NOMO-1 treated with dmso at 0.1 percent for 144 hours (cell line): ENCODE data around the gene LTBP1.
"Not testable (repeated sequence)": the region's sequence is repeated elsewhere in the genome, so short reads cannot be mapped to it uniquely, and the experiment has no call there.

Experiments
- DNase-seq: peaks from one replicate; lab custom pipeline; 2025; ENCODE audit not compliant: unreplicated experiment; lab: John Stamatoyannopoulos, UW

Gene LTBP1

DNA sequence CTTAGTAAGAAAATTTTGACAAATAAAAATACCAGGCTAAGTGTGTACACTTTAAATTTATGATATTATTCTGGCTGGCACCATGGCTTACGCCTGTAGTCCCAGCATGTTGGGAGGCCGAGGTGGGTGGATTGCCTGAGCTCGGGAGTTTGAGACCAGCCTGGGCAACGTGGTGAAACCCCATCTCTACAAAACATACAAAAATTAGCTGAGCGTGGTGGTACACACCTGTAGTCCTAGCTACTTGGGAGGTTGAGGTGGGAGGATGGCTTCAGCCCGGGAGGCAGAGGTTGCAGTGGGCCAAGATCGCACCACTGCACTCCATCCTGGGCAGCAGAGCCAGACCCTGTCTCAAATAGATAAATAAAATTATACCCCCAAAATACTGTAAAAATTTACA lies 421.8 kb downstream of the LTBP1 start:
- not testable (repeated sequence) for DNase-seq

DNA sequence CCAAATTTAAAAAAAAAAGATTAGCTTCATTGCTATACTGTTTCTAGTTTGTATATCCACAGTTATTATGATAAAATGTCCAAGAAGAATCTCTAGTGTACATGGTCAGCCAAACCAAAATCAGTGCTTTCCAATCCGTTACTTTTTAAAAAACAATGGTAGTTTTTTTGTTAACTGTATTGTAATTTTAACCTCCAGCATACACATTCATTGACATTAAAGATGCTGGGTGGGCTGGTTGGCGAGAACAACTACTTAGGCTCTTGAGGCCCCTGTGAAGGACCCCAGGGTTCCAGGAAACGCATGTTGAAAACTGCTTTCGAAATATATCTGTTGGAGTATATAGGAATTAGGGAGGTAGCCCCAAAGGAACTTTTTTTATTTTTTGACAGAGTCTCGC lies 422.4 kb downstream of the LTBP1 start:
- DNase-seq = no peak

DNA sequence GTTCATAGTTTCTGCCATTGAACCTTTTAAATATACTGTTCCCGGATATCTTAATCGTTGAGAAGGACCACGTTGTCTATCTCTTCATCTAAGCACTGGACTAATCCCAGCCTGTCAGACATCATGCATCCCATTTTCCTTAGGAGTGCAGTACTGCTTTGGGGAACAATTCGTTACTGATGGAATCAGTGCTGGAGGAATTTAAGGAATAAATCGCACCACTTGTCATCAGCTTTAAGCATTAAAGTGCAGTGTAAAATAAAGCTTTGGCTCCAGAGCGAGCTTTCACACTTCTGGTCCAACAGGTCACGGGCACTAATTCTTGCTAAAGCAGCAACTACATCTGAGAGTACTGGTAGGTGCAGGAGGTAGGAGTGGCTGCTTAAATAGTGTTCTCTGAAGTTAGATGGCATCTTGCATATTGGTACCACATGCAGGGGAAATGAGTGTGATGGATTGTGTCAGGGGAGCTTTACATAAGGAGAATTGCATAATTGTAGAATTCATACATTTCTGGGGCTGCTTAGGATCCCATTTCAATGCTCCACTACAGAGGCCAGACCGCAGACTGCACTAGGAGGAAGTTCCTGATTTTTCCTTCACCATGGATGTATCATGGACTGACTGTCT lies 424.0 kb downstream of the LTBP1 start:
- DNase-seq = no peak

DNA sequence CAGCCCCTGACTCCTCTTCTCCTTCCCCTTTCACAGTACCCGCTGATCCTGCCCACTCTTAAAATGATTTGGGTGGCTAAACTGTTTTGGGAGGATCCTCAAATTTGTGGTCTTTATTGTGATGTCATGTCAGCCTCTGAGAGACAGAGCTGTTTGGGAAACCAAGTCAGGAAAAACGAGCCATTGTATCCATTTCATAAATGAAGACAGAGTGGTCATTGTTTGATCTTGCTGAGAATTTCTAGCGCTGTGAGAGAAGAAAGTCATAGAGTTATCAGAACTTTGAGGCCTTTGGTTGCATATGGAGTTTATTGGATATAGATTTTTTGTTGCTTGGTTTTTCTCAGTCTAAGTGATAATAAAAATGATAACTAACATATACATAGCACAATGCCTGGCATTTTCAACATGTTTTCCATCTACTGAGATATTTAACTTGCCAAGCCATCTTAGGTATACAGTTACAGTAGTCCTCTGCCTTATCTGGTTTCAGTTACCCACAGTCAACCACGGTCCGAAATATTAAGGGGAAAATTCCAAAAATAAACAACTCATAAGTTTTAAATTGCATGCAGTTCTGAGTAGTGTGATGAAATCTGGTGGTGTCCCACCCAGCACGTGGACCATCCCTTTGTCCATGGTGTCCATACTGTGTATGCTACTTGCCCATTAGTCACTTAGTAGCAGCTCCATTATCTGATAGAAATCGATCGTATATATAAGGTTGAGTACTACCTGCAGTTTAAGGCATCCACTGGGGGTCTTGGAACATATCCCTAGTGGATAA lies 424.7 kb downstream of the LTBP1 start:
- DNase-seq = no peak

DNA sequence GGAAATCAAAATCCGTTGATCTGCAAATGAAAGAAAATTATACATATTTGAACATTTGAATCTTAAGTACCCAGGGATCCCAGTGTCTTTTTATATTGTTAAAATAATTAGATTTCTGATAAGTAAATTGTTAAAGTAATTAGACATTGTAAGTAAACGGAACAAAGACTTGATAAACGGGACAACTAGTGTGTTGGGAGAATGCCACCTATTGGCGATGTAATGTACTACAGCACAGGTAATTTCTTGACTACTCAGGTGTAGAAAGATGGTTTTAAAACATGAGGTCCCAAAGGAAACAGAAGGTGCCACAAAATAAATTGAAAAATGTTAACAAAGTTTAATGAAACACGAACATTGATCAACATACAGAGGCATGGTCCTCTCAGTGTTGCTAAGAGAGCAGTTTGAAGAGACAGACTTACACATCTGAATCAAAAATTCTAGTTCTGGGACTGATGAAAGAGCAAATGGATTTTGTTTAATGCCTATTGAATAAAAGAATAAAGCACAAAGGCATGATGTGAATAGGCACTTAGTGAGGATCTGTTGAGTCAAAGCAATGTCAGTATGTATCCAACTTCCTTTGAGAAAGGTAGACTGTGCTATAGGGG lies 426.3 kb downstream of the LTBP1 start:
- no peak for DNase-seq

DNA sequence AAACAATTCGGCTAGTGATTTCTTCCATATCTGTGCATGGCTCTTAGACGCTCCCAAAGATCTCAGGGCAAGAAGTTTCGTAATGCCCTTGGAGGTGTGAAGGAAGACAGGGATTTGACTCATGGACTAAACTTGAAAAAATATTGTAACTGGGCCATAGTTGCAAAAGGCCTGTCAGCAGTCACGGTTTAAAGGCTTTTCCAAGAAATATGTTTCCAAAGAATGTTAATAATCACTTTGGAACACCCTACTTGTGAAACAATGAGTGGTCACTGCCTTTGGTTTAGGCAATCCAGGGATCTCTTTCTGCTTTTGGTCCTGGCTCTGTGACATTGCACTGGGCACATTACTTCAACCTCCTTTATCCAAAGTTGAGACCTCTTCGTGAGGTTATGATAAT lies 427.2 kb downstream of the LTBP1 start:
- DNase-seq = no peak

DNA sequence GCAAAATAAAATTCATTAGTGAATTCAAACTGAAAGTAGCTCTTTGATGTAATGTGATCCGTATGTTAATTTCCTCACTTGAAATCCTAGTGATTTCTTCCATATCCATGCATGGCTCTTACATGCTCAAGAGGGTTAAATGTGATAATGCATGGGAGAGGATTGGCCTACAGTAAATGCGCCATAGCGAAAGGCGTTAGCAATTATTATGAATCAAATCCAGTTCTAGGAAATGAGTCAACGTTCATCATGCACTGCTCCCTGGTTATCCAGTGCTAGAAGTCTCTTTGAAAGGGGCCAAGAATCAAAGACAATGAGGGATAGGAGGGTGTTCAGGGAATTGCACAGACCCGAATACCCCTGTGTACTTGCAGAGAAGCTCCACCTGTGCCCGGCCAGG lies 428.3 kb downstream of the LTBP1 start:
- DNase-seq = no peak

DNA sequence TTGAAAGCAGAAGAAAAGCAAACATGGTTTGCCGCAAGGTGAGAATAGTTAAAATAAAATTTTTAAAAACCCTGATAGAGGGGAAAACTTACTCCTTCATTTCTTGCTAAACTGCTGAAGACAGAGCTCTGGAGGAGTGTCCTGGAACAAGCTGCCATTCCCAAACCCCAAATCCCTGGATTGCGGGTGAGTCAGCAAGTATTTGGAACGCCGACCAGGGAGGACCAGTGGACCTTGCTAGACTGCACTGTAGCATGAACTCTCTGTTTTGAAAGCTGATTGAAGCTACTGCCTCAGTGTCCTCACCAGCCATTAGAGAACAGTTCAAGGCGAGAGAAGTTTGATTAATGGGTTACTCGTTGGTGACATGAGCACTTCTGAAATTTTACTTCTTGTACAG lies 430.3 kb downstream of the LTBP1 start:
- no peak for DNase-seq

DNA sequence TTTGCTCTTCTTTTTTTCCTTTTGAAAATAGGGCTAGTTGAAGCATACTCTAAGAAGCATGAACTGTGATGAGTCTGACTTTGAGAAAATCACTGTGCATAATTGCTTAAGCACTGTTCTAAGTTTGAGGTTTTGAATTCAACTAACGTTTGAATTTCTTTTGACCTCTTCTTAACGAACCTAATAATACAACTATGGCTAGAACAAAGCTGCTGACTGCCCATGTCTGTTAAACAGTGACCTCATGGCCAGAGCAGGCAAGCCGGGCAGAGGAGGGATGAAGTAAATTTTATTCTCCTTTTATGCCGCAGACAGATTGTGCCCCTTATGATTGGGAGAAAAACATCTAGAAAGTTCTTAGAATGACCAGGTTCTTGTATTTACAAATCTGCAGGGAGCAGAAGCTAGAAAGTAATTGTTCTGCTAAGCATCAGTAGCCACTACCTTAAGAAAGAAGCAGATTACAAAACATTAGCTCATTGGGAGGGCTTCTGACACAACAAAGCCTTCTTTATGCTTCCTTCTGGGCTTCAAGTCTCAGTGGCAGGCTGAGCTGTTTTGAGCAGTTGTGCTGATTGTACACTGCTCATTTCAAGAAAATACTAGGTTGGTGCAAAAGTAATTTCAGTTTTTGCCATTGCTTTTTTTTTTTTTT lies 431.9 kb downstream of the LTBP1 start:
- no peak for DNase-seq

DNA sequence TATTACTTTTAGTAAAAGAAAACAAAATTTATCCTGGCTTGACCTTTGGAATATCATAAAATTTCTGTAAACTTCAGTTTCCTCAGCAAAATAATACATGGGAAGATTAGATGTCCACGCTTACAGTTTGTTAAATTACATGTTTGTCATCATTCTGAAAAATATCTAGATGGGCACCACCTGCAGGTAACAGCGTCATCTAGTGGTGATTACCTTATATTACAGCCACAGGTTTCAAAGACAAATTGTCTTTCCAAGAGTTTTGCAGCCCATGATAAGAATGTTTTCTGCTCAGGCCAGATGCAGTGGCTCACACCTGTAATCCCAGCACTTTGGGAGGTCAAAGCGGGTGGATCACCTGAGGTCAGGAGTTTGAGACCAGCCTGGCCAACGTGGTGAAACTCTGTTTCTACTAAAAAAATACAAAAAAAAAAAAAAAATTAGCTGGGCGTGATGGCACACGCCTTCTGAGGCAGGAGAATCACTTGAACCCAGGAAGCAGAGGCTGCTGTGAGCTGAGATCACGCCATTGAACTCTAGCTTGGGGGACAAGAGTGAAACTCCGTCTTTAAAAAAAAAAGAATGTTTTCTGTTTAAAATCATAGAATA lies 433.4 kb downstream of the LTBP1 start:
- DNase-seq = no peak

DNA sequence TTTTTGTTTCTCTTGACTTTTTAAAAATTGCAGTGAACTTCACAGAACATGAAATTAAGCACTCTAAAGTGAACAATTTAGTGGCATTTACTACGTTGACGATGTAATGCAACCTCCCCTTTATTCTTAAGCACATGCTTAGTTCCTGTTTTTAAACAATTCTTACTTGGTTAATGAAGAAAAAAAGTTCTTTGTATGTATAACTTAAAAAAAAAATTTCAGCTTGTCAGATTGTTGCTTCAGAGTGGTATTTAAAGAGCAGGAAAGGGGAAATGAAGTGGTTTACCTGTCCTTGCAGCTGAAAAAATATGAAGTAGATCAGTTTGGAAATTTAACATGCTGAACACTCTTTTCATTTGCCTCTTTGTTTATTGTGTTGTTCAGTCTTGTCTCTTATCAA lies 434.0 kb downstream of the LTBP1 start:
- DNase-seq = no peak

DNA sequence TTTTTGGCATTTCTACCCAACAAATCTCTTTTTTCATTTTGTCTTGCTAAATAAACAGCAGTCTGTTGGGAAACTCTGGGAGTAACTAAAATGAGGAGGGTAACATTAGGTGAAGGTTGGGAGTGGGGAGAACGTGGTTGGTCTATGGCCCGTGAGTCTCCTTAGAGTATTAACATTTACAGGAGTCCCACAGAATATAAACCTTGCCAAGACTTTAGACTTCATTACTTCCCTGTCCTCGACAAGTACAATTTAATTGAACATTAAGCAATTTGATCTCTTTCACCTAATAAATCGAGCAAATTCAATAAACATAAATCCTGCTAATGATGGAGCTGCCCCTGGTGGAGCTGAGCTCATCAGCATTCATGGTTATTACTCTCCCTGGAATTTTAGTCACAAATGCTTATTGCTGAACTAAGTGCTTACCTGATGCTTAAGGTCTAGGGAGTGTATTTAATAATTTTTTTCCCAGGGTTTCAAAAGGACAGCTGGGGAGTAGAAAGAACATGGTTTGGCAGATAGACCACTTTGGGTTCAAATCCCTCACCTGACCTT lies 434.6 kb downstream of the LTBP1 start:
- DNase-seq = no peak

DNA sequence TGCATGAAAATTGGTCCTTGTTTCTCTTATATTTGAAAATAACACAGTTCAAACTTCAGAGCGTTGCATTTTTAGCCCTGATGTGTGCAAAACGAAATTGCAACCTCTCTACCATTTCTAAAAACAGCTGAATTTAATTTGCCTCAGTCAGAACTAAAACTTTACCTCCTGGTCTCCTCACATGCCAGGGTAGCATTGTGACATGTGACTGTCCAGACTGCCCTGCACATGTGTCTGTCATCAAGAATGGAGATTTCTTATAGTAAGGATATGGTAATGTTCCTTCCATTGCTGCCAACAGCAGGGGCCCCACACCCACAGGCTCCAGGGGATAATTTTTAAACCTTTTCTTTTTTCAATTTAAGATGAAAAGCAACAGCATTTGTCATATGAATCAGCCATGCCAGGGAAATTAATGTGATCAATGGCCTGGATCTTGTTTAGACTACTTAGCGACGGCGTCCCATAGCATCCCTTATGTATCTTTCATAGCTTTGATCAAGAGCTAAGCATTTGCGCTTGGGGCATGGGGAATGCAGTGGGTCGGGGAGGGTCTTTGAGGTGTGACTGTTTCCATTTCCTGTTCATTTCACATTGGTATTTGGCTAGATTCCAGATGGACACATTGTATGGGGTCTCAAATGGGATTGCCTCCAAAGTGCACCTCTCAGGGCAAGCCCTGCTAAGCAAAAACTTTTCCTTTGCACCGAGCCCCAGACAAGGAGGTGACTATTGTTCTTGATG lies 437.3 kb downstream of the LTBP1 start:
- DNase-seq = no peak

DNA sequence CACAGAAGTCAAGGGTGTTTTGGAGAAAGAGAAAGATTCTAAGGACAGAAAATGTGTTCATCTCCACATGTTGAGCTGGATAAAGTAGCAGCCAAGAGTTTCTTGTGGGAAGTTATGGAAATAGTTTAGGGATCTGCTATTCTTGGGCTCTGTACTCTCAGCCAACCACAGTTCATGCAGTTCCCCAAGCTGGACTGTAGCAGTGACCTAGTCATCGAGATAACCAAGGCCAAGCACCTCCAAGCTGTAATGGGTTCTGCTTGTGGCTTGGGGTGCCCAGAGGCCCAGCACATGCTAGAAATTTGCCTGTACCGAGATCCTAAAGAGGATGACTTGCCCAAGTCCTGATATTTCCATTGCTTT lies 437.8 kb downstream of the LTBP1 start:
- DNase-seq = no peak

DNA sequence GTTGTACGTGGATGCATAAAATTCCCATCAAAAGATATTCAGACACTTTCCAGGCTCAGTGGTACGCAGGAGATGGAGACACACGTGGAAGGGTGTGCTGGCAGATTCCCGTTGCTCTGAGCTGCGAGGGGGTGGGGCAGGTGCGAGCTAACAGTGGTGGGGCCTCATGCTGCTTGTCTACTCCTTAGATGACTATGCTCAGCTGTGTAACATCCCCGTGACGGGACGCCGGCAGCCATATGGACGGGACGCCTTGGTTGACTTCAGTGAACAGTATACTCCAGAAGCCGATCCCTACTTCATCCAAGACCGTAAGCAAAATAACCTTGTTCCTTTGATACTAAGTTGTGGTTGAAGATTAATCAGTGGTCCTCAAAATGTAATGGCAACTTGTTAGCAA lies 442.2 kb downstream of the LTBP1 start:
- DNase-seq = no peak

DNA sequence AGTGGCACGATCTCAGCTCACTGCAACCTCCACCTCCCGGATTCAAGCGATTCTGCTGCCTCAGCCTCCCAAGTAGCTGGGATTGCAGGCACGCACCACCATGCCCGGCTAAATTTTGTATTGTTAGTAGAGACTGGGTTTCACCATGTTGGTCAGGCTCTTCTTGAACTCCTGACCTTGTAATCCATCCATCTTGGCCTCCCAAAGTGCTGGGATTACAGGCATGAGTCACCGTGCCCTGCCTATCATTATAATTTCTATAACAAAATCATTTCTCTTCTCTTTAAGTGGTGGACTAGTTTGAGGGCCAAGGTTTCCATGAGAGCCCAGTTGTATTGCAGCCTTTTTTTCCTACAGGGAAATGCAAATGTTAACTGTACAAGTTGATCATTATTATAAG lies 442.9 kb downstream of the LTBP1 start:
- DNase-seq = not testable (repeated sequence)

DNA sequence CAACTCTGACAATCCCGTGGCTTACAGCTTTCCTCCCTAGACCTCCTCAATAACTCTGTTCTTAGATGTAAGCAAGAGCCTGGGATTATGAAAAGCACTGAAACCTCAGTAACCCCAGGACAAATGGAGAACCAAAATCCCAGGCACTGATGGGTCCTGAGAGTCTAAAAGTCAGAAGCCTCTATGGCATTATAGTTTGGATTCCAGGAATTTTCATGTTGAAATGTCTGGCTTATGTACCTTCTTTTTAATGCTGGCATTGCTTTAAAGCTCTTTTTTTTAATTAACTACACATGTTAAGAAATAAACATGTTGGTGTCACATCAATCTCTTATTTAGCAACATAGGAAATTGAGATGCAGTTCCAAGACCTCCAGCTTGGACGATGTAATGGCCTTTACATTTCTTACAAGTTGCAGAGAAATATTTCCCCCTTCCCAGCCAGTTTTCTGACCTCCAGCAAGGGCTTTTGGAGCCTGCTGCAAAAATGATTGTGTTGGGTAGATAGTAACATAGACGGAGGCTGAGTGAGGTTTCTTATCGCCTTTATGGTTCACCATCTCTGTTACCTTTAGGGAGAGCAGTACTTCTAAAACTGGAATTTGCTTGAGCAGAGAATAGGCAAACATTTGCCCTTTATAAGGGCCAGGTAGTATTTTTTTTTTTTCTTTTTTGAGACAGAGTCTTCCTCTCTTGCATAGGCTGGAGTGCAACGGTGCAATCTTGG lies 444.9 kb downstream of the LTBP1 start:
- DNase-seq = no peak

DNA sequence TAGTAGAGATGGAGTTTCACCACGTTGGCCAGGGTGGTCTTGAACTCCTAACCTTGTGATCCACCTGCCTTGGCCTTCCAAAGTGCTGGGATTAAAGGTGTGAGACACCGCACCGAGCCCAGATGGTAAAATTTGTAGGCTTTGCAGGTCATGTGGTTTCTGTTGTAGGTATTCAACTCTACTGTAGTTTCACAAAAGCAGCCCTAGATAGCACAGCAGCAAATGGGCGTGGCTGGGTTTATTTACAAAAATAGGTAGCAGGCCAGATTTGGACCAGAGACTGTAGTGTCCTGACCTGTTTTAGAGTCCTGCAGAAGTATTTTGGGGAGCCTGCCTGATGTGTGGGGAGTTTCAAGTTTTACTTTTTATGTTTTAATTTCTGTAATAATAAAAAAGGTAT lies 445.6 kb downstream of the LTBP1 start:
- DNase-seq = no peak

DNA sequence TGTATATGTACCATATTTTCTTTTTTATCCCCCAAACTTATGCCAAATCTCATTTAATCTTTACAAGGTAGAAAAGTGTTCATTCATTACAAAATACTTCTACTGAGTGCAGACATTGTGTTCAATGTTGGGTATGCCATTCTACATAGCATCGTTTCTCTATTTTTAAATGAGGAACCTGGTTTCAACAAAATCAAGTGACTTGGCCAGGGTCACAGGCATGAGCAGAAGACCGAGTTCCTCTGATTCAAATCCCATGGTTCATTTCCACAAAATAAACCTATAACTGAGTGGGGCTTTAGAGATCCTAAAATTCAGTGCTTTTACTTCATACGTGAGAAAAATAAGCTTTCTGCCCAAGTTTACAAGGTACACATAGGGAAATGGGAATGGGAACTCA lies 448.3 kb downstream of the LTBP1 start:
- no peak for DNase-seq

DNA sequence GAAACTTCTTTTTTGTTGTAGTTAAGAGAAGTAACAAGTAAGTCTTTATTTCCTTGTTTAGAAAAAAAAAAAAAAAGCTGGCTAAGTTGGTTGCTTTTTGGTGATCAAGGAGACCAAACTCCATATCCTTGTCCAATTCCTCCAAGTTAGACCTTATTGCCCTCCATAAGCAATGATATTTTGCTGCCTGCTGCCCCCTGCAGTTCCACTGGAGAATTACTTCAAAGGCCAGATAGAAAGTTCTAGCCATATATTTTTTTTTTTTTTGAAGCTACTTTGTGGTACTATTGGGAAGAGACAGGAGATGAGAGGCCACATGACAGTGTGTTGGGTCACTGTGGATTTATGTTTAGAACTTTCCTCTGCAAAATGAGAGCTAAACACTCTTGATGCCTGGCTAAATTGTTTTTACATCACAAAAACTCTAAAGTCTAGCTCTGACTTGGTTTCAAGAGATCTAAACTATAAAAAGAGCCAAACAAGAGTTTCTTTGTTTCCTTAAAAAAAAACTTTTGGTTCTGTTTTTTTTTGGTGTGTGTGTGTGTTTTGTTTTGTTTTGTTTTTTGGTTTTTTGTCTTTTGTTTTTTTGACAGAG lies 449.0 kb downstream of the LTBP1 start:
- no peak for DNase-seq
